HG03469 (cell line): ENCODE measurements around the gene HOXB5.

Experiments
- ATAC-seq: cut with Tn5 transposase; IDR thresholded peaks from one replicate; pipeline ENCODE4 v1.9.1; 2021; ENCODE audit warnings: mild to moderate bottlenecking, moderate library complexity, moderate number of reproducible peaks; ENCODE audit not compliant: unreplicated experiment

The HOXB5 gene

GRCh38 chr17:48564188-48565021 is 29.2 kb downstream of the HOXB5 start:
- ATAC-seq: no peak

DNA sequence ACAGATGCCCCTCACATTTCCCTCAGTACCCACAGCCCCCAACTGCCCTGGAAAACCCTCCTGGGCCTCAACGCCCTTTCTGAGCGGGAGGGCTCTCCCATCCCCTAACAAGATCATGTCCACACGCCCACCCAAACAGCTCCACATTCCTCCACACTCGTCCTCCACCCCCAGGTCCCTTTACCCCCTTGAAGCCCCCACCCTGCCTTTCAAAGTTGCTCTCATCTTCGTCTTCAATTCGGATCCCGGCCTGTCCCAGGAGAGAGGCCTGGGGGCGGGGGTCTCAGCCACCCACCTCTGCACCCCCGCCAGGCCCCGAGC is 29.8 kb downstream of the HOXB5 start:
- ATAC-seq: no peak

DNA sequence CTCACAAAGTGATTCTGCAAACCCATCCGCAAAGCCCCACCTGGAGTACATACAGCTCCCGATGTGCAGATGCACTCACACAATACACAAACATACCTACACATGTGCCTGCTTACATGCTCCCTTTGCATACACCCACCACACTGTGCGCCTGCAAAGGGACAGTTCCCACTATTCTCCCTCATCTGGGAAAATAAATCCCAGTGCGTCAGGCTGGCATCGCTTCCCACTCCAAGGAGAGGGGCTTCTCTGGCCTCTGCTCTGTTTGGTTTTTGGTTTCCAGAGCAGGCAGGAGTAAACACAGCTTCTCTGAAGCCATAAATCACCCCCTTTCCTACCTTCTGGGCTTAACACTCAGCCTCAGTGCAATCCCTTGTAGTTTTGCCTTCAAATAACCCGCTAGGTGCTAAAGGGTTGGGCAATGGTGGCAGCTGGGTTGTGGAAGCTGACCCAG is 30.2 kb downstream of the HOXB5 start:
- ATAC-seq: no peak

DNA sequence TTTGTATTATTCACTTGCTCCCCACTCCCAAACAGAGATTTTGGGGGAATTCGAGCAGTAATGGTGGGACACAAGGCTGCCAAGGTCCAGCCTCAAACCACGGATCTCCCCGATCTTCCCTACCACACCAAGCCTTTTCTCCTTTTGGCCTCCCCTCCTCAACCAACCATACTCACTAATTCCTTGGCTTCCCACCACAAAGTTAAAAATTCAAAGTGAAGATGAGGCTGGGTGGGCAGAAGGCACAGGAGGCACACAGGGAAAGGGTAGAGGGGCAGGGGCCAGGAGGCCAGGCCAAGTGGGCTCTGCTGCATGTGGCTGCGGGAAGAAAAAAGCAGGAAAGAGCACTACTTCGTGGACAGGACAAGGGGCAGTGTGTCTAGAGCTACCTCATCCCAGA is 30.6 kb downstream of the HOXB5 start:
- no peak for ATAC-seq

- no peak for ATAC-seq
Measured at GRCh38 chr17:48561884-48562810, 31.4 kb downstream of the HOXB5 start.

GRCh38 chr17:48559840-48560817 is 33.5 kb downstream of the HOXB5 start:
- ATAC-seq: no peak

DNA sequence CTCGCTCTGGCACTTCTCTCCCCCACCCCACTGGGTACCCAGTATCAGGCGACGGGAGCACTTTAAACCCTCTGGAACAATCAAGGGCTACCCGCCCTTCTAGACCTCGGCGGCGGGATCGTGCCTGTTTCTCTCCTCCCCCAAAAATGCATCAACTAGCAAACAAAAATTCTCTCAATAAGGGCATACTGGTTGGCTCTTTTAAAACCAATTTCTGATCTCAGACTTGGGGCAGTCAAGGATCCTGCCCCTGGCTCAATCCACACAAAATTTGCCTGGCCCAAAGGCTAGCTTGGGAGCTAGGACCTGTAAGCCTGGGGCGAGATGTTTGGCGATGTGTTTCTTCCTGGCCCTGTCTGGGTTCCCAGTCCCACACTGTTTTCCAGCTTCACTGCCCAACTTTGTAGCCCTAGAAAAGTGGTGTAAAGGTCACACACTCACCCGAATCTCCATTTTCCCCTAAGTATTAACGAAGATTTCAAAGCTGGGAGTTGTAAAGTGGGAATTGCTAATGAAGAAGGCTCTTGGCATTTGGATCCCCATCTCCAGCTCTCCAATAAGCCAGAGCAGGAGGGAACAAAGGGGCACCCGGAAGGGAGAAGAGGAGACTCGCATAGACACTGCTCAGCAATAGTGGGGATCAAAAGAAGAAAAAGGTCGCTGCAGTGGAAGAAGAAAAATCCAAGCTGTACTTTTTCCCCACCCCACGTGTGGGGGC is 34.3 kb downstream of the HOXB5 start:
- no peak for ATAC-seq

GRCh38 chr17:48558831-48559121 is 34.8 kb downstream of the HOXB5 start:
- no peak for ATAC-seq

GRCh38 chr17:48558057-48558830 is 35.3 kb downstream of the HOXB5 start:
- ATAC-seq: no peak

GRCh38 chr17:48556576-48557401 is 36.8 kb downstream of the HOXB5 start:
- ATAC-seq: no peak

- ATAC-seq: no peak
Measured at GRCh38 chr17:48556229-48556575, 37.4 kb downstream of the HOXB5 start.

- no peak for ATAC-seq
Measured at GRCh38 chr17:48555258-48556228, 38.0 kb downstream of the HOXB5 start.

- no peak for ATAC-seq
Measured at GRCh38 chr17:48554412-48555257, 38.9 kb downstream of the HOXB5 start.

- no peak for ATAC-seq
Measured at GRCh38 chr17:48553826-48554225, 39.8 kb downstream of the HOXB5 start.

DNA sequence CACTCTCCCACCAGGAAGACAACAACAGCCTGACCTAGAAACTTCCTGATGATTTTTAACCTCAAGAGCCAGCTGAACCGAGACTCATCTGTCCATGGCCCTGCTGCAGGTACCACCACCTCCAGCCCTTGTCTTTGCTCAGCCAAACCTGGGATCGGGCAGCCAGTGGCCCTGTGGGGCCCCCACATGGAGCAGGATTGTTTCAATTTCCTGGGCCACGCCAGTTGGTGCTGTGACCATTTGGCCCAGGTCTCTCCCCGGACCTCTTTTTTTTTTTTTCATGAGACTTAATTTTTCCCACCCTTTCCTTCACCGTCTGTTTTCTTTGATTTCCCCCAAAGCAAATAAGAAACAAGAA is 40.4 kb downstream of the HOXB5 start:
- no peak for ATAC-seq

DNA sequence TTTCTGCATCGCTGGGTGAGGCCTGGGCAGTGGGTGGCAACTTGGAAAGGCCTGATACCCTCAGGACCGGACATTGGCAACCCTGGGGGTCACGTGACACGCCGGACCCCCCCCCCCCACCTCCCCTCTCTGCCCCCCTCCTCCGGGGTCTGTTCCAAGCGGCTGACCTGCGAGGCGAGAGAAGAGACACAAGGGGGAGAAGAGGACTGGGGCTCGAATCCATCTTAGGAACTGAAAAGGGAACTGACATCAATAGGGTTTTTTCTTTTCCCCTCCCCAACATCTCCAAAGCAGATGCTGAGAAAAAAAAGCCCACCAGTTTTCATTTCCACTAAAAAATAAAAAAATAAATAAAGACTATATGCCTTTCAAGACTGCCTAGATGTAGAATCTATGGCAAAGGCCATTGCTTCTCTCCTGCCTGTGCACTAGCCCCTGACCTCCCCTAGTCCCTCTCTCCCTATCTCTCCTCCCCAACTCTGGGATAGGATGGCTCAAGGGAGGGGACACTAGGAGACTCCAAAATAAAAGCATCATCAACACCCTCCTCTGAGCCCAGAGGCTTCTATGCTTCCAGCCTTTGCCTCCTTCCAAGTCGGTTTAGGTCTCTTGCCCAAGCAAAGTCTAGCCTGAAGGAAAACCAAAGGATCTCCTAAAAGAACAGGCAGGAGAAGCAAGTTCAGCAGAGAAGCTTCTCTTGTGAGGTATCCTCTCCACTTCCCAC is 41.0 kb downstream of the HOXB5 start:
- no peak for ATAC-seq
